HG03457 (cell line): ENCODE measurements around the gene PRRC2B.
"Not testable (repeated sequence)": the region's sequence is repeated elsewhere in the genome, so short reads cannot be mapped to it uniquely, and the experiment has no call there.

Experiments
- ATAC-seq: cut with Tn5 transposase; IDR thresholded peaks from one replicate; pipeline ENCODE4 v1.9.1; 2021; ENCODE audit warnings: moderate number of reproducible peaks; ENCODE audit not compliant: unreplicated experiment

The PRRC2B gene

GRCh38 chr9:131467214-131467935, 73.5 kb downstream of the PRRC2B start:
- ATAC-seq: no peak

- no peak for ATAC-seq
Measured at GRCh38 chr9:131468031-131468430, 74.1 kb downstream of the PRRC2B start.

GRCh38 chr9:131469356-131469755, 75.5 kb downstream of the PRRC2B start:
- ATAC-seq: no peak

DNA sequence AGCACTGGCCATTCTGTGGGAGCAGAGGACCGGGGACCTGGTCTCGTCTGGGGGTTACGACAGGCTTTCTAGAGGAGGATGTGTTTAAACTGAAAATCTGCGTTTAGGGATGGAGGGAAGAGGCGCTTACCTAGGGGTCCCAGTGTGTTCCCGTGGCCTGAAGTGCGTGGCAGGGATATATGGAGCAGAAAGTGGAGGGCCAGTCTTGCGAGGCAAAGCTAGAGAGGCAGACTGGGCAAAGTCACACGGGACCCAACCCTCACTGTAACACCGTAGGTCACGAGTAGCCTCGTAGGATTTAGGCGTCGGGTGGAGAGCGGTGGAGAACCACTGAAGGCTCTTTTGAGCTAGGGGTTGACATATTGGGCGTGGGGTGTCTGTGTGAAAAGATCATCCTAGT, 76.1 kb downstream of the PRRC2B start:
- no peak for ATAC-seq

- ATAC-seq: no peak
Measured at GRCh38 chr9:131470581-131470991, 76.7 kb downstream of the PRRC2B start.

GRCh38 chr9:131472085-131472484, 78.2 kb downstream of the PRRC2B start:
- not testable (repeated sequence) for ATAC-seq

GRCh38 chr9:131473198-131473885, 79.5 kb downstream of the PRRC2B start:
- no peak for ATAC-seq

- no peak for ATAC-seq
Measured at GRCh38 chr9:131473891-131474290, 80.0 kb downstream of the PRRC2B start.

GRCh38 chr9:131474711-131475110, 80.8 kb downstream of the PRRC2B start:
- no peak for ATAC-seq

- no peak for ATAC-seq
Measured at GRCh38 chr9:131475111-131475955, 81.4 kb downstream of the PRRC2B start.

DNA sequence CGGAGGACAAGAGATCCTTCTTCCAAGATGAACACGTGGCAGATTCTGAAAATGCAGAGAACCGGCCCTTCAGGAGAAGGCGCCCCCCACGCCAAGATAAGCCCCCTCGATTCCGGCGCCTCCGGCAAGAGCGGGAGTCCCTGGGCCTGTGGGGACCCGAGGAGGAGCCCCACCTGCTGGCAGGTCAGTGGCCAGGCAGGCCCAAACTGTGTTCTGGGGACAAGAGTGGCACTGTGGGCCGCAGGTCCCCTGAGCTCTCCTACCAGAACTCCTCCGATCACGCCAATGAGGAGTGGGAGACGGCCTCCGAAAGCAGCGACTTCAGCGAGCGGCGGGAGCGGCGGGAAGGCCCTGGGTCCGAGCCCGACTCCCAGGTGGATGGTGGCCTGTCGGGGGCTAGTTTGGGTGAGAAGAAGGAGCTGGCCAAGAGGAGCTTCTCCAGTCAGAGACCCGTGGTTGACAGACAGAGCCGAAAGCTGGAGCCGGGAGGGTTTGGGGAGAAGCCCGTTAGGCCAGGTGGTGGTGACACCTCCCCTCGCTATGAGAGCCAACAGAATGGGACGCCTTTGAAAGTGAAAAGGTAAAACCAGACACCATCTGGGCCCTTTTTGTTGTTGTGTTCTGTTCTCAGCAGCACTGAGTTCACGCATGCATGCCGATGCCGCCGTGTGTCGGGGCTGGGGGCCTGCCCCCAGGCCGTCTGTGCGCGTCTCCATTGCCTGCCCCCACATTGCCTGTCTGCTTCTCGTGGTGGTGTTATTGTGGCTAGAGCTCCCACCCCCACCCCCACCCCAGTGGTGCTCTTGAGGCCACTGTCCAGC, 82.3 kb downstream of the PRRC2B start:
- no peak for ATAC-seq

DNA sequence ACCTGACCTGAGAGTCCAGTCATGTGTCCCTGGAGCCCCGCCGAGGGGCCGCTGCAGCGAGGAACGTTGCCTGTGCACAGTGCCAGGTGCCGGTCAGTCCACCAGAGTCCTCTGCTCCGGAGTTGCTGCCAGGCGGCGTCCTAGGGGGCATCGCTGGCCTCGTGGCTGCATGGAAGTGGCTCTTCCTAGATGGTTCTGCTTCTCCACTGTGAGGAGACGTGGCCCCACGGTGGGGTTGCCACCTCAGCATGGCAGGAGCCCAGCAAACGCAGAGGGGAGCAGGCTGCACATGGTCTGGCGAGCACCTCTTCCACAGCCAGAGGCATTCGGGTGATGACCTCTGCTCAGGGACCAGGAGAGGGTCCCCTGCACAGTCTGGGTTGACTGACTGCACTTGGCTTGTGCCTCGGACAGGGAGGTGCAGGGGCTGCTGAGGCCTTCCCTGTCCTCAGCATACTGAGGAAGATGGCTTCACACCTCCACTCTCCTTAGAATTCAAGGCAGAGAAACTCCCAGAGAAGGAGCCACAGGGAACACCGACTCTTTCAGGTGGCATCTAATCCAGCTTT, 83.0 kb downstream of the PRRC2B start:
- no peak for ATAC-seq

GRCh38 chr9:131477367-131477766, 83.5 kb downstream of the PRRC2B start:
- no peak for ATAC-seq

GRCh38 chr9:131477816-131478419, 84.0 kb downstream of the PRRC2B start:
- no peak for ATAC-seq

GRCh38 chr9:131478421-131478868, 84.6 kb downstream of the PRRC2B start:
- no peak for ATAC-seq

GRCh38 chr9:131478911-131479310, 85.0 kb downstream of the PRRC2B start:
- ATAC-seq: no peak

GRCh38 chr9:131480258-131480657, 86.4 kb downstream of the PRRC2B start:
- no peak for ATAC-seq

DNA sequence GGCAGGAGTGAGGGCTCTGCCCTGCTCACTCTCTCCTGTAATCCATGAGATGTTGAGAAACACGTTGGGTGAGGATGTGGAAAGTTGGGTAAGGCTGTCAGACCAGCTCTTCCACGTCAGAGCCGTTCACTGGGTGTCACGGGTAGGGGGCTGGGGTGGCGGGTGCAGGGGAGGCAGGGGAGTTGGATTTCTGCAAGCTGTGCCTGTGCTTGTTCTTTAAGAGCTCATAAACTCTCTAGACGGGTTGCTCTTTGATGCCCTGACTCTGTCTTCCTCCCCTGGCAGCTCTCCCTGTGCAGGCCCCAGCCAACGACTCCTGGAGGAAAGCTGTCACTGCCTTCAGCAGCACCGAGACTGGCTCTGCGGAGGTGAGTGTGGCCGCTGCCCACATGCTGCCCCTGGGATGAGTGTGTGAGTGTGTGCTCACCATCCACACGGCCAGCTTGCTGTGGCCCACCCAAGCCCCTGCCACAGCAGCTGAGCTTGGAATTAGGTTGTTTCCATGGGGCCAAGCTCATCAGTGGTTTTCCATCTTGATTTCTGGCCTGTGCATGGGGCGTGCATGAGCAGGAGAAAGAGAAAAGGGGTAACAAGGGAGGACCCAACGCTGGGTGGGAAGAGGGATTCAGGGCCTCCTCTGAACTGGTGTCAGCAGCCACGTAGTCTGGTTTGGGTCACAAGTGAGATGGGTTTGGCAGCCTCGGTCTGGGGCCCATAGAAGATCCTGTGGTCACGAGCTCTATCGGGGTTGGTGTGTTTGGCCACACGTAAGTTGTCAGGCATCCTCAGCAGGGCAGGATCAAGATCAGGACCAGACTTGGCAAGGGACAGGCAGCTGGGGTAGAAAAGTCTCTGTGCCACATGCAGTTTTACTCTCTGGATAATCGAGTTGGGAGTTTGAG, 87.8 kb downstream of the PRRC2B start:
- ATAC-seq: no peak
